HG02678 (cell line): Measurements from ENCODE around the gene RB1.

ENCODE experiments used
- ATAC-seq: cut with Tn5 transposase; IDR thresholded peaks from one replicate; pipeline ENCODE4 v1.9.1; 2021; ENCODE audit warnings: mild to moderate bottlenecking, moderate library complexity; ENCODE audit not compliant: unreplicated experiment

Gene RB1

GRCh38 chr13:48518083-48518482 lies 214.5 kb downstream of the RB1 start:
- no peak for ATAC-seq

DNA sequence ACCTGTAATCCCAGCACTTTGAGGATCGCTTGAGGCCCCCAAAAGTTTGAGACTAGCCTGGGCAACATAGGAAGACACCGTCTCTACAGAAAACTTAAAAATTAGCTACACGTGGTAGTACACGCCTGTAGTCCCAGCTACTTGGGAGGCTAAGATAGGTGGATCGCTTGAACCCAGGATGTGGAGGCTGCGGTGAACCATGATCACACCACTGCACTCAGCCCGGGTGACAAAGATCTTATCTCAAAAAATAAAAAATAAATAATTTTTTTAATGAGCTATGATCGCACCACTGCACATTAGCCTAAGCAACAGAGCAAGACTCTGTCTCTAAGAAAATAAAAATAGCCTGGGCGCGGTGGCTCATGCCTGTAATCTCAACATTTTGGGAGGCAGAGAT lies 222.7 kb downstream of the RB1 start:
- ATAC-seq = no peak

- ATAC-seq = no peak
Observed at GRCh38 chr13:48527955-48528354, 224.4 kb downstream of the RB1 start.

- no peak for ATAC-seq
Observed at GRCh38 chr13:48528720-48529119, 225.2 kb downstream of the RB1 start.

DNA sequence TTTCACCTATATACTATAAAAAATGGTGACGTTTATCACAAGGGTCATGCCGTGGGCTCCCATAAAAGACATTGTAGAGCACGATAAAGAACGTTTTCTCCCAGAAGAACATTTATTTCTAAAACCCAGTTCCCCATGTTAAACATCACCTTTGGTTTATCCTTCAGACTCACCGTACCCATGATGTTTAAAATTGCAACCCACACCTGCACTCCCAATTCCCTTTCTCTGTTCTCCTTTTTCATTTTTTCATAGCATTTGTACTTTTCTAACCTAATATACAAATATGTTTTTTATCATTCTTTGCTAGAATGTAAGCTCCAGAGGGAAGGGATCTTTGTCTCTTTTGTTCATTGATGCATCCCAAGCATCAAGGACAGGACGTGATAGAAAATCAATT lies 227.3 kb downstream of the RB1 start:
- no peak for ATAC-seq
